PC-3 (cell line): ENCODE data around the gene DEFB131B.

Source experiments
- EZH2 ChIP-seq: fragments of 300-600 bp; sonication (generic); IDR thresholded peaks from one replicate; pipeline ENCODE4 v1.6.1; 2017; ENCODE audit warnings: antibody characterized with exemption, mild to moderate bottlenecking, low read length; ENCODE audit not compliant: unreplicated experiment
- EZH2phosphoT487 ChIP-seq: fragments of 300-600 bp; sonication (generic); IDR thresholded peaks from 2 replicates; pipeline ENCODE4 v1.6.1; 2018; ENCODE audit warnings: mild to moderate bottlenecking, antibody characterized with exemption, low read length, borderline replicate concordance
- TF ChIP-seq, protein P1 (sequence below): fragments of 300-600 bp; sonication (generic); conservative IDR thresholded peaks from 2 replicates; pipeline ENCODE4 v1.5.1; 2017; ENCODE audit warnings: antibody characterized with exemption, low read depth, mild to moderate bottlenecking, low read length

DNA sequence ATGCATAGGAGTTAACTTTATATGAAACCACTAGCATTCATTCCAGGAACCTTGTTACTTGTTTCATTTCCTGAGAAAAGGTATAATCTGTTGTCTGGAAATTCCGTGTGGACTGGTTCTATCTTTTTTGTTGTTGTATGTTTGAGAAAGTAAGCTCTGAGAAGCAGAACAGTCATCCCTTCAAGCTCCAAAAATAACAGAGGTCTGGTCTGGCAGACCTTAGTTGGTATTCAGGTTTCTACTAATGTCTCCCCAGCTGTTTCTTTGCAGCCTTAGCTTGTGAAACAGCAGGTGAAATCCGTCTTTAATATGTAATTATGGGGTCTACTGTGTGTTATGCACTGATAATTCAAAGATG lies 53.0 kb downstream of the DEFB131B start:
- TF ChIP-seq, protein P1, sequence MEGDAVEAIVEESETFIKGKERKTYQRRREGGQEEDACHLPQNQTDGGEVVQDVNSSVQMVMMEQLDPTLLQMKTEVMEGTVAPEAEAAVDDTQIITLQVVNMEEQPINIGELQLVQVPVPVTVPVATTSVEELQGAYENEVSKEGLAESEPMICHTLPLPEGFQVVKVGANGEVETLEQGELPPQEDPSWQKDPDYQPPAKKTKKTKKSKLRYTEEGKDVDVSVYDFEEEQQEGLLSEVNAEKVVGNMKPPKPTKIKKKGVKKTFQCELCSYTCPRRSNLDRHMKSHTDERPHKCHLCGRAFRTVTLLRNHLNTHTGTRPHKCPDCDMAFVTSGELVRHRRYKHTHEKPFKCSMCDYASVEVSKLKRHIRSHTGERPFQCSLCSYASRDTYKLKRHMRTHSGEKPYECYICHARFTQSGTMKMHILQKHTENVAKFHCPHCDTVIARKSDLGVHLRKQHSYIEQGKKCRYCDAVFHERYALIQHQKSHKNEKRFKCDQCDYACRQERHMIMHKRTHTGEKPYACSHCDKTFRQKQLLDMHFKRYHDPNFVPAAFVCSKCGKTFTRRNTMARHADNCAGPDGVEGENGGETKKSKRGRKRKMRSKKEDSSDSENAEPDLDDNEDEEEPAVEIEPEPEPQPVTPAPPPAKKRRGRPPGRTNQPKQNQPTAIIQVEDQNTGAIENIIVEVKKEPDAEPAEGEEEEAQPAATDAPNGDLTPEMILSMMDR, result no peak
- TF ChIP-seq EZH2 (no peak), EZH2phosphoT487 (no peak)
